ENCODE results near the gene KRT8. TPM values are rescaled to one million over a fixed set of nuclear protein-coding genes. Genes with fewer than 3 reads are reported as not detected.
"Not testable (repeated sequence)": the region's sequence is repeated elsewhere in the genome, so short reads cannot be mapped to it uniquely, and the experiment has no call there.

Gene KRT8
- polyA plus RNA-seq, 1 donor from 2014 or later = 0.46 TPM

DNA sequence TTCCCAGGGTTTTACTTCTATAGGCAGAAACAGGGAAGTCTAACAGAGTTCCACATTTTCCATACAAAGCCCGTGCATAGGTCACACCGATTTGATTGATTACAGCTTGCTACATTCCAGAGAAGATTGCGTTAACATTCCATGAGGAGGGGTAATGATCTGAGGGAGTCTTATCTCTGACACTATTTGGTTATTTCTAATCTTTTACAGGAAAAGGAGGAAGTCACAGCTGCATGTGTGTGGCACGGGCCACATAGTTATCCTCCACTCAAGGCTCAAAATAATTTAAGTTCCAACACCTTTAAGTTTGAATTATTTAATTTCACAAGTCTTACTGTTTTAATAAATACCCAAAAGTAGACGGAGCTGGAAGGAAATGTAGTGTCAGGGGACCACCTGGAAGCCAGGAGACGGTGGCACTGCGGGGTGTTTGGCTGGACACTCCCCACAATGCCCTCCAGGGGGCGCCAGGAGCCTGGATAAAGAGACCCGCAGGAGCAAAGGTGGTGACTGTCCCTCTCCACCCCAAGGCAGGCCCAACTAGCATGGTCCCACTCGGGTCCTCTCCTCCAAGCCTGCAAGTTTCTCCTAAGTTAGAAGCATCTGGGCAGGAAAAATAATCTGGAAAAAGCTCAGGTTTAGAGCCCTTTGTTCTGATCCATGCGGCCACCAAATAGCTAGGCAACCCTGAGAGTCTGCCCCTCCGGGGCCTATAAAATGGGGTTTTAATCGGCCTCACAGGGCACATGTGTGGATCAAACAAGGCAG, 20.2 kb downstream of the KRT8 start:
- Histone ChIP-seq H3K4me2 (ENCODE audit: low read length) (no peak overlapping the region), H3K79me2 (replicated peaks; ENCODE audit: insufficient read depth, low read length) (no peaks in the 10 kb centered on the region), H3K9ac (ENCODE audit: low read length) (no peak overlapping the region), H3K36me3 (ENCODE audit: insufficient read depth, low read length) (no peaks in the 10 kb centered on the region), H3K9me3 (ENCODE audit: low read length) (no peaks in the 10 kb centered on the region), H4K20me1 (ENCODE audit: insufficient read depth) (no peaks in the 10 kb centered on the region), H3K9me2 (ENCODE audit: insufficient read depth, low read length) (no peaks in the 10 kb centered on the region), H3F3A (ENCODE audit: insufficient read depth, low read length, poor library complexity, severe bottlenecking) (no peaks in the 10 kb centered on the region), H3K4me3 (ENCODE audit: low read length) (no peak overlapping the region), H3K27me3 (ENCODE audit: insufficient read depth, low read depth, low read length) (no peaks in the 10 kb centered on the region), H3K27ac (ENCODE audit: low read length) (no peak overlapping the region), H2AFZ (ENCODE audit: low read depth, low read length) (no peak overlapping the region)
- TF ChIP-seq SMC3 (conservative IDR thresholded peaks at IDR 0.05; ENCODE audit: poor library complexity) (peak; percentile 75), RAD21 (conservative IDR thresholded peaks at IDR 0.05) (peak; percentile 70), TAF1 (IDR thresholded peaks at IDR 0.05; ENCODE audit: low read depth) (no peak), POLR2AphosphoS5 (IDR thresholded peaks at IDR 0.05) (no peak), EZH2 (IDR thresholded peaks at IDR 0.05; ENCODE audit: borderline replicate concordance, insufficient read depth, low read length, poor library complexity, severe bottlenecking) (no peak), MXI1 (conservative IDR thresholded peaks at IDR 0.05; ENCODE audit: poor library complexity, severe bottlenecking) (no peak), EP300 (conservative IDR thresholded peaks at IDR 0.05; ENCODE audit: poor library complexity, severe bottlenecking) (no peak)
- TF ChIP-seq, protein P1, sequence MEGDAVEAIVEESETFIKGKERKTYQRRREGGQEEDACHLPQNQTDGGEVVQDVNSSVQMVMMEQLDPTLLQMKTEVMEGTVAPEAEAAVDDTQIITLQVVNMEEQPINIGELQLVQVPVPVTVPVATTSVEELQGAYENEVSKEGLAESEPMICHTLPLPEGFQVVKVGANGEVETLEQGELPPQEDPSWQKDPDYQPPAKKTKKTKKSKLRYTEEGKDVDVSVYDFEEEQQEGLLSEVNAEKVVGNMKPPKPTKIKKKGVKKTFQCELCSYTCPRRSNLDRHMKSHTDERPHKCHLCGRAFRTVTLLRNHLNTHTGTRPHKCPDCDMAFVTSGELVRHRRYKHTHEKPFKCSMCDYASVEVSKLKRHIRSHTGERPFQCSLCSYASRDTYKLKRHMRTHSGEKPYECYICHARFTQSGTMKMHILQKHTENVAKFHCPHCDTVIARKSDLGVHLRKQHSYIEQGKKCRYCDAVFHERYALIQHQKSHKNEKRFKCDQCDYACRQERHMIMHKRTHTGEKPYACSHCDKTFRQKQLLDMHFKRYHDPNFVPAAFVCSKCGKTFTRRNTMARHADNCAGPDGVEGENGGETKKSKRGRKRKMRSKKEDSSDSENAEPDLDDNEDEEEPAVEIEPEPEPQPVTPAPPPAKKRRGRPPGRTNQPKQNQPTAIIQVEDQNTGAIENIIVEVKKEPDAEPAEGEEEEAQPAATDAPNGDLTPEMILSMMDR (IDR thresholded peaks at IDR 0.05; ENCODE audit: poor library complexity, severe bottlenecking) = peak; percentile 65
- TF ChIP-seq, protein P2, sequence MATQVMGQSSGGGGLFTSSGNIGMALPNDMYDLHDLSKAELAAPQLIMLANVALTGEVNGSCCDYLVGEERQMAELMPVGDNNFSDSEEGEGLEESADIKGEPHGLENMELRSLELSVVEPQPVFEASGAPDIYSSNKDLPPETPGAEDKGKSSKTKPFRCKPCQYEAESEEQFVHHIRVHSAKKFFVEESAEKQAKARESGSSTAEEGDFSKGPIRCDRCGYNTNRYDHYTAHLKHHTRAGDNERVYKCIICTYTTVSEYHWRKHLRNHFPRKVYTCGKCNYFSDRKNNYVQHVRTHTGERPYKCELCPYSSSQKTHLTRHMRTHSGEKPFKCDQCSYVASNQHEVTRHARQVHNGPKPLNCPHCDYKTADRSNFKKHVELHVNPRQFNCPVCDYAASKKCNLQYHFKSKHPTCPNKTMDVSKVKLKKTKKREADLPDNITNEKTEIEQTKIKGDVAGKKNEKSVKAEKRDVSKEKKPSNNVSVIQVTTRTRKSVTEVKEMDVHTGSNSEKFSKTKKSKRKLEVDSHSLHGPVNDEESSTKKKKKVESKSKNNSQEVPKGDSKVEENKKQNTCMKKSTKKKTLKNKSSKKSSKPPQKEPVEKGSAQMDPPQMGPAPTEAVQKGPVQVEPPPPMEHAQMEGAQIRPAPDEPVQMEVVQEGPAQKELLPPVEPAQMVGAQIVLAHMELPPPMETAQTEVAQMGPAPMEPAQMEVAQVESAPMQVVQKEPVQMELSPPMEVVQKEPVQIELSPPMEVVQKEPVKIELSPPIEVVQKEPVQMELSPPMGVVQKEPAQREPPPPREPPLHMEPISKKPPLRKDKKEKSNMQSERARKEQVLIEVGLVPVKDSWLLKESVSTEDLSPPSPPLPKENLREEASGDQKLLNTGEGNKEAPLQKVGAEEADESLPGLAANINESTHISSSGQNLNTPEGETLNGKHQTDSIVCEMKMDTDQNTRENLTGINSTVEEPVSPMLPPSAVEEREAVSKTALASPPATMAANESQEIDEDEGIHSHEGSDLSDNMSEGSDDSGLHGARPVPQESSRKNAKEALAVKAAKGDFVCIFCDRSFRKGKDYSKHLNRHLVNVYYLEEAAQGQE (IDR thresholded peaks at IDR 0.05; ENCODE audit: borderline replicate concordance) = no peak

DNA sequence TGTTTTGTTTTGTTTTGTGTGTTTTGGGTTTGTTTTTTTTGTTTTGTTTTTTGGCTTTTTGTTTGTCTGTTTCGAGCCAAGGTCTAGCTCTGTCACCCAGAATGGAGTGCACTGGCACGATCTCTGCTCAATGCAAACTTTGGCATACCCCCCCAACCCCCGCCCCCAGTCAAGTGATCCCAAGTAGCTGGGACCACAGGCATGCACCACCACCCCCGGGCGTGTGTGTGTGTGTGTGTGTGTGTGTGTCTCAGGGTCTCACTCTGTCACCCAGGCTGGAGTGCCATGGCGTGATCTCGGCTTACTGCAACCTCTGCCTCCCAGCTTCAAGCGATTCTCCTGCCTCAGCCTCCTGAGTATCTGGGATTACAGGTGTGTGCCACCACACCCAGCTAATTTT, 24.4 kb downstream of the KRT8 start:
- not testable (repeated sequence) for H4K20me1 ChIP-seq (ENCODE audit: insufficient read depth); H3K36me3 ChIP-seq (ENCODE audit: insufficient read depth, low read length); H3K9ac ChIP-seq (ENCODE audit: low read length); H3K9me3 ChIP-seq (ENCODE audit: low read length); H3F3A ChIP-seq (ENCODE audit: insufficient read depth, low read length, poor library complexity, severe bottlenecking); H3K9me2 ChIP-seq (ENCODE audit: insufficient read depth, low read length); H3K79me2 ChIP-seq (replicated peaks; ENCODE audit: insufficient read depth, low read length); H3K27ac ChIP-seq (ENCODE audit: low read length); H3K4me3 ChIP-seq (ENCODE audit: low read length); H3K27me3 ChIP-seq (ENCODE audit: insufficient read depth, low read depth, low read length); H2AFZ ChIP-seq (ENCODE audit: low read depth, low read length); H3K4me2 ChIP-seq (ENCODE audit: low read length)
